ENCODE results near the gene PARVB.
A peak's percentile ranks its signal among the peaks of the same experiment; 100 is the strongest.

The PARVB gene

GRCh38 chr22:44024288-44024921, at the start of gene PARVB:
PARVB (plus strand) TSS chr22:44024302; CDS start chr22:44024340, 38 bp downstream.
- peak within 1 kb of the TSS; percentile 60 for H3K27ac ChIP-seq
- ChIA-PET POLR2A (ENCODE audit: low non-redundant PET) (no interaction called here), CTCF (no interaction called here)
- TF ChIP-seq CTCF (conservative IDR thresholded peaks at IDR 0.05; ENCODE audit: low read depth): no peak
- no peak for DNase-seq (ENCODE audit: low spot score)

- POLR2A ChIA-PET (ENCODE audit: low non-redundant PET): no interaction called here
- CTCF ChIA-PET: no interaction called here
- H3K27ac ChIP-seq: no peak overlapping the region
- no peak for TF ChIP-seq CTCF (conservative IDR thresholded peaks at IDR 0.05; ENCODE audit: low read depth)
- no peak for DNase-seq (ENCODE audit: low spot score)
These were observed 49.1 kb upstream of the PARVB start for GRCh38 chr22:43975041-43975440.

GRCh38 chr22:43976861-43977795, 47.0 kb upstream of the PARVB start:
- ChIA-PET POLR2A (ENCODE audit: low non-redundant PET) (no interaction called here), CTCF (interaction anchor here (0.6 to 0.7 kb wide), 2 partner anchors 648 to 682 kb away, joined by 3 to 7 read pairs; no protein-coding TSS in a partner anchor)
- TF ChIP-seq CTCF (conservative IDR thresholded peaks at IDR 0.05; ENCODE audit: low read depth): no peak
- no peak for DNase-seq (ENCODE audit: low spot score)
- H3K27ac ChIP-seq: no peak overlapping the region

GRCh38 chr22:43978558-43978957, 45.5 kb upstream of the PARVB start:
- TF ChIP-seq CTCF (conservative IDR thresholded peaks at IDR 0.05; ENCODE audit: low read depth): no peak
- no peak for DNase-seq (ENCODE audit: low spot score)
- no peak overlapping the region for H3K27ac ChIP-seq
- ChIA-PET POLR2A (ENCODE audit: low non-redundant PET) (no interaction called here), CTCF (no interaction called here)

GRCh38 chr22:43980579-43980978, 43.5 kb upstream of the PARVB start:
- CTCF ChIA-PET: no interaction called here
- DNase-seq (ENCODE audit: low spot score): no peak
- no peak overlapping the region for H3K27ac ChIP-seq
- POLR2A ChIA-PET (ENCODE audit: low non-redundant PET): no interaction called here
- TF ChIP-seq CTCF (conservative IDR thresholded peaks at IDR 0.05; ENCODE audit: low read depth): no peak

GRCh38 chr22:43980996-43981395, 43.1 kb upstream of the PARVB start:
- ChIA-PET CTCF (no interaction called here), POLR2A (ENCODE audit: low non-redundant PET) (no interaction called here)
- no peak for TF ChIP-seq CTCF (conservative IDR thresholded peaks at IDR 0.05; ENCODE audit: low read depth)
- H3K27ac ChIP-seq: no peak overlapping the region
- no peak for DNase-seq (ENCODE audit: low spot score)
